ENCODE results near the gene MEIOSIN.

DNA sequence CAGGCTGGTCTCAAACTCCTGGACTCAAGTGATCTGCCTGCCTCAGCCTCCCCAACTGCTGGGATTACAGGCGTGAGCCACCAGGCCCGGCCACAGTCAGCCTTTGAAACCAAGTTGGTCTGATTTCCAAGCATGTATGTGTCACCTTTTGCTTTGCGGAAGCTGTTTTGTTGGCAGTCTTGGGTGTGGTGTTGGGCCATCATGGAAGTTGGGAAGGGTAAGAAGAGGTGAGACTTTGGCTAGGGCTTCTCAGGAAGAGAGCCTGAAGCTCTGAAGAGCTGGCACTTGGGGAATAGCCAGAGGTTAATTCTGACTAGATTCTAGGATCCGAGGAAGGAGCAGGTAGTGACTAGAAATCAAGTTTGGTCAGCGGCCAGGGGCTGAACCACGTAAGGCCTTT, 79.1 kb downstream of the MEIOSIN start:
- no peak for TF ChIP-seq EZH2phosphoT487 (IDR thresholded peaks at IDR 0.05; ENCODE audit: low read depth)
- TF ChIP-seq CTCF (IDR thresholded peaks at IDR 0.05; ENCODE audit: low read depth, low read length) = no peak
